ENCODE data around the gene SUMO4.

DNA sequence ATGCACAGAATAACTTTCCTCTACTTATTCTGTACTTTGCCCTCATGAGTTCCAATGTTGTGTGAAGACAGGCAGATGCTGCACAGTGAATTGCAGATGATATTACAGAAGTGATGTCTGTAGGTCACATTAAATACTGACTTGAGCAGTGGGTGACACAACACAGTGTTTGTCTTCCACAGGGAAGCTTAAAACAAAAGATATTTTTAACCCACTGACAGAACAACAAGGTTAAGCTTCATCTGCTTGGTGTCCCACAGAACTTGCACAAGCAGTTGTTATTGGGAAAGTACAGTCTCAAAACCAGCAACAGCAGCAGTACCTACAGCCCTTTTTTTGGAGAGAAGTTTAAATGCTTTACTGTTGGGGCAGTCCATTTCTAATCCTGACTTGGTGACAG lies 10.5 kb downstream of the SUMO4 start:
- TF ChIP-seq, protein P1, sequence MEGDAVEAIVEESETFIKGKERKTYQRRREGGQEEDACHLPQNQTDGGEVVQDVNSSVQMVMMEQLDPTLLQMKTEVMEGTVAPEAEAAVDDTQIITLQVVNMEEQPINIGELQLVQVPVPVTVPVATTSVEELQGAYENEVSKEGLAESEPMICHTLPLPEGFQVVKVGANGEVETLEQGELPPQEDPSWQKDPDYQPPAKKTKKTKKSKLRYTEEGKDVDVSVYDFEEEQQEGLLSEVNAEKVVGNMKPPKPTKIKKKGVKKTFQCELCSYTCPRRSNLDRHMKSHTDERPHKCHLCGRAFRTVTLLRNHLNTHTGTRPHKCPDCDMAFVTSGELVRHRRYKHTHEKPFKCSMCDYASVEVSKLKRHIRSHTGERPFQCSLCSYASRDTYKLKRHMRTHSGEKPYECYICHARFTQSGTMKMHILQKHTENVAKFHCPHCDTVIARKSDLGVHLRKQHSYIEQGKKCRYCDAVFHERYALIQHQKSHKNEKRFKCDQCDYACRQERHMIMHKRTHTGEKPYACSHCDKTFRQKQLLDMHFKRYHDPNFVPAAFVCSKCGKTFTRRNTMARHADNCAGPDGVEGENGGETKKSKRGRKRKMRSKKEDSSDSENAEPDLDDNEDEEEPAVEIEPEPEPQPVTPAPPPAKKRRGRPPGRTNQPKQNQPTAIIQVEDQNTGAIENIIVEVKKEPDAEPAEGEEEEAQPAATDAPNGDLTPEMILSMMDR (IDR thresholded peaks at IDR 0.05): no peak
- TF ChIP-seq, protein P2, sequence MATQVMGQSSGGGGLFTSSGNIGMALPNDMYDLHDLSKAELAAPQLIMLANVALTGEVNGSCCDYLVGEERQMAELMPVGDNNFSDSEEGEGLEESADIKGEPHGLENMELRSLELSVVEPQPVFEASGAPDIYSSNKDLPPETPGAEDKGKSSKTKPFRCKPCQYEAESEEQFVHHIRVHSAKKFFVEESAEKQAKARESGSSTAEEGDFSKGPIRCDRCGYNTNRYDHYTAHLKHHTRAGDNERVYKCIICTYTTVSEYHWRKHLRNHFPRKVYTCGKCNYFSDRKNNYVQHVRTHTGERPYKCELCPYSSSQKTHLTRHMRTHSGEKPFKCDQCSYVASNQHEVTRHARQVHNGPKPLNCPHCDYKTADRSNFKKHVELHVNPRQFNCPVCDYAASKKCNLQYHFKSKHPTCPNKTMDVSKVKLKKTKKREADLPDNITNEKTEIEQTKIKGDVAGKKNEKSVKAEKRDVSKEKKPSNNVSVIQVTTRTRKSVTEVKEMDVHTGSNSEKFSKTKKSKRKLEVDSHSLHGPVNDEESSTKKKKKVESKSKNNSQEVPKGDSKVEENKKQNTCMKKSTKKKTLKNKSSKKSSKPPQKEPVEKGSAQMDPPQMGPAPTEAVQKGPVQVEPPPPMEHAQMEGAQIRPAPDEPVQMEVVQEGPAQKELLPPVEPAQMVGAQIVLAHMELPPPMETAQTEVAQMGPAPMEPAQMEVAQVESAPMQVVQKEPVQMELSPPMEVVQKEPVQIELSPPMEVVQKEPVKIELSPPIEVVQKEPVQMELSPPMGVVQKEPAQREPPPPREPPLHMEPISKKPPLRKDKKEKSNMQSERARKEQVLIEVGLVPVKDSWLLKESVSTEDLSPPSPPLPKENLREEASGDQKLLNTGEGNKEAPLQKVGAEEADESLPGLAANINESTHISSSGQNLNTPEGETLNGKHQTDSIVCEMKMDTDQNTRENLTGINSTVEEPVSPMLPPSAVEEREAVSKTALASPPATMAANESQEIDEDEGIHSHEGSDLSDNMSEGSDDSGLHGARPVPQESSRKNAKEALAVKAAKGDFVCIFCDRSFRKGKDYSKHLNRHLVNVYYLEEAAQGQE (IDR thresholded peaks at IDR 0.05; ENCODE audit: insufficient read depth in 1 of 2, low read depth in 2 of 2, low read length in 1 of 2): no peak
- no peak for TF ChIP-seq POLR2AphosphoS5 (IDR thresholded peaks at IDR 0.05; ENCODE audit: low read depth, low read length)
- TF ChIP-seq SIN3A (IDR thresholded peaks at IDR 0.05; ENCODE audit: borderline replicate concordance, insufficient read depth, low read depth, low read length): no peak
